Panc1 (cell line): ENCODE results near the gene RHEBL1. TPM values are rescaled to one million over a fixed set of nuclear protein-coding genes. Genes with fewer than 3 reads are reported as not detected.

Source experiments
- ATAC-seq: fragments of 200-7000 bp; cut with Tn5 transposase; 2 replicates; pipeline ENCODE4 v1.9.1; 2020; ENCODE audit warnings: mild to moderate bottlenecking, moderate library complexity
- BruUV-seq: library from RNA; stranded (reverse); fragments of 400-500 nt; replicated peaks from 2 replicates; lab custom pipeline; 2021; lab: Mats Ljungman, UMichigan
- CTCF ChIA-PET: fragments of 300-600 bp; sonication (Branson Sonifier 250); formaldehyde crosslinking; loops from one replicate; lab custom pipeline; 2022; ENCODE audit warnings: antibody characterized with exemption; lab: Charles Lee
- POLR2A ChIA-PET: fragments of 300-600 bp; sonication (Branson Sonifier 250); formaldehyde crosslinking; loops from one replicate; lab custom pipeline; 2022; ENCODE audit warnings: antibody characterized with exemption; lab: Charles Lee
- DNase-seq: peaks from one replicate; pipeline ENCODE4 v3.0.0-alpha.2; 2010; ENCODE audit warnings: low read depth, low spot score
- H3K27ac ChIP-seq: 2 replicates; pipeline ENCODE4 v1.5.1; 2011; ENCODE audit warnings: mild to moderate bottlenecking, low read length, inconsistent platforms
- H3K27me3 ChIP-seq: fragments of 200-500 bp; sonication (Bioruptor generic); 2 replicates; pipeline ENCODE4 v1.6.0; 2014; ENCODE audit warnings: low read length, inconsistent platforms; ENCODE audit not compliant: control insufficient read depth, insufficient read depth
- H3K36me3 ChIP-seq: fragments of 200-500 bp; sonication (Bioruptor generic); 2 replicates; pipeline ENCODE4 v1.5.1; 2014; ENCODE audit warnings: inconsistent platforms, mild to moderate bottlenecking, low read length, moderate library complexity; ENCODE audit not compliant: control insufficient read depth, insufficient read depth
- H3K4me1 ChIP-seq: 2 replicates; pipeline ENCODE4 v1.5.1; 2011; ENCODE audit warnings: inconsistent platforms, mild to moderate bottlenecking, low read length, moderate library complexity; ENCODE audit not compliant: control insufficient read depth, insufficient read depth
- H3K4me3 ChIP-seq, 2 experiments: 2 replicates each; pipeline ENCODE4 v1.5.1; 2011 to 2012; ENCODE audit warnings: low read depth in 2 of 2, low read length in 2 of 2, mild to moderate bottlenecking in 2 of 2, inconsistent platforms in 1 of 2, moderate library complexity in 1 of 2
- H3K9me3 ChIP-seq: fragments of 200-500 bp; sonication (Bioruptor generic); 2 replicates; pipeline ENCODE4 v1.5.1; 2014; ENCODE audit warnings: low read depth, mild to moderate bottlenecking, inconsistent platforms, low read length, moderate library complexity; ENCODE audit not compliant: control insufficient read depth, insufficient read depth
- POLR2AphosphoS5 ChIP-seq: IDR thresholded peaks from 2 replicates; pipeline ENCODE4 v1.6.1; 2012; ENCODE audit warnings: mild to moderate bottlenecking, low read depth, low read length, moderate library complexity
- SIN3A ChIP-seq: IDR thresholded peaks from 2 replicates; pipeline ENCODE4 v1.6.1; 2012; ENCODE audit warnings: low read depth, mild to moderate bottlenecking, low read length, moderate library complexity, borderline replicate concordance; ENCODE audit not compliant: insufficient read depth
- TCF7L2 ChIP-seq: IDR thresholded peaks from 2 replicates; pipeline ENCODE4 v1.6.1; 2011; ENCODE audit warnings: mild to moderate bottlenecking, low read depth, low read length, inconsistent platforms
- in situ Hi-C: cut with HindIII; loops from 2 replicates; pipeline ENCODE4 v1.10.0; 2016; ENCODE audit warnings: low sequenced_read_pairs, low pct_unique_long_range_greater_than_20kb
- intact Hi-C: fragments of 100-400 bp; cut with micrococcal nuclease; formaldehyde crosslinking; loops from one replicate; pipeline ENCODE4 v1.10.0; 2022; ENCODE audit not compliant: unreplicated experiment
- total RNA-seq: library from RNA; stranded (reverse); gene quantifications from one replicate; pipeline ENCODE4 v1.2.1, GENCODE V29; 2021; ENCODE audit not compliant: unreplicated experiment
- TF ChIP-seq, protein P1 (sequence below): fragments of 450-650 bp; IDR thresholded peaks from 2 replicates; pipeline ENCODE4 v1.5.1; 2017; ENCODE audit warnings: mild to moderate bottlenecking
- TF ChIP-seq, protein P2 (sequence below), 2 experiments: IDR thresholded peaks; 2 replicates each; pipeline ENCODE4 v1.6.1; 2011 to 2012; ENCODE audit warnings: low read depth in 2 of 2, control low read depth in 1 of 2, low read length in 1 of 2, mild to moderate bottlenecking in 1 of 2, moderate library complexity in 1 of 2; ENCODE audit not compliant: insufficient read depth in 1 of 2

RHEBL1 gene
- total RNA-seq, 1 experiment from 2014 or later, result 4.7 TPM

DNA sequence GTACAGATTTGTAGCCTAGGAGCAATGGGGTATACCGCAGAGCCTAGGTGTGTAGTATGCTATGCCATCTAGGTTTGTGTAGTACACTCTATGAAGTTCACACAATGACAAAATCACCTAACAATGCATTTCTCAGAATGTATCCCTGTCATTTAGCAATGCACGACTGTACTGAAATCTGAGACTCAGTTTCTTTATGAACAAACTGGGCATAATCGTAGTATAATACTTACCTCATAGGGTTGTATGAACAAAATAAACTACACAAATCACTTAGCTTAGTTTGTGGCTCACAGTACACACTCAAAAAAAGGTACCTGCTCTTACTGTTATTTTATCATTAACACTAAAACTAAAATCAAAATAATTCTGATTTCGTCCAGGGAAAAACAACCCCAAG lies 44.3 kb downstream of the RHEBL1 start:
- no peak for DNase-seq
- H3K9me3 ChIP-seq, result no peaks in the 10 kb centered on the region
- no peak for ATAC-seq
- CTCF ChIA-PET, result no interaction called here
- no peak overlapping the region for H3K4me3 ChIP-seq
- TF ChIP-seq, protein P1, sequence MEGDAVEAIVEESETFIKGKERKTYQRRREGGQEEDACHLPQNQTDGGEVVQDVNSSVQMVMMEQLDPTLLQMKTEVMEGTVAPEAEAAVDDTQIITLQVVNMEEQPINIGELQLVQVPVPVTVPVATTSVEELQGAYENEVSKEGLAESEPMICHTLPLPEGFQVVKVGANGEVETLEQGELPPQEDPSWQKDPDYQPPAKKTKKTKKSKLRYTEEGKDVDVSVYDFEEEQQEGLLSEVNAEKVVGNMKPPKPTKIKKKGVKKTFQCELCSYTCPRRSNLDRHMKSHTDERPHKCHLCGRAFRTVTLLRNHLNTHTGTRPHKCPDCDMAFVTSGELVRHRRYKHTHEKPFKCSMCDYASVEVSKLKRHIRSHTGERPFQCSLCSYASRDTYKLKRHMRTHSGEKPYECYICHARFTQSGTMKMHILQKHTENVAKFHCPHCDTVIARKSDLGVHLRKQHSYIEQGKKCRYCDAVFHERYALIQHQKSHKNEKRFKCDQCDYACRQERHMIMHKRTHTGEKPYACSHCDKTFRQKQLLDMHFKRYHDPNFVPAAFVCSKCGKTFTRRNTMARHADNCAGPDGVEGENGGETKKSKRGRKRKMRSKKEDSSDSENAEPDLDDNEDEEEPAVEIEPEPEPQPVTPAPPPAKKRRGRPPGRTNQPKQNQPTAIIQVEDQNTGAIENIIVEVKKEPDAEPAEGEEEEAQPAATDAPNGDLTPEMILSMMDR, result no peak
- TF ChIP-seq POLR2AphosphoS5 (no peak), TCF7L2 (no peak), SIN3A (no peak)
- TF ChIP-seq, protein P2, sequence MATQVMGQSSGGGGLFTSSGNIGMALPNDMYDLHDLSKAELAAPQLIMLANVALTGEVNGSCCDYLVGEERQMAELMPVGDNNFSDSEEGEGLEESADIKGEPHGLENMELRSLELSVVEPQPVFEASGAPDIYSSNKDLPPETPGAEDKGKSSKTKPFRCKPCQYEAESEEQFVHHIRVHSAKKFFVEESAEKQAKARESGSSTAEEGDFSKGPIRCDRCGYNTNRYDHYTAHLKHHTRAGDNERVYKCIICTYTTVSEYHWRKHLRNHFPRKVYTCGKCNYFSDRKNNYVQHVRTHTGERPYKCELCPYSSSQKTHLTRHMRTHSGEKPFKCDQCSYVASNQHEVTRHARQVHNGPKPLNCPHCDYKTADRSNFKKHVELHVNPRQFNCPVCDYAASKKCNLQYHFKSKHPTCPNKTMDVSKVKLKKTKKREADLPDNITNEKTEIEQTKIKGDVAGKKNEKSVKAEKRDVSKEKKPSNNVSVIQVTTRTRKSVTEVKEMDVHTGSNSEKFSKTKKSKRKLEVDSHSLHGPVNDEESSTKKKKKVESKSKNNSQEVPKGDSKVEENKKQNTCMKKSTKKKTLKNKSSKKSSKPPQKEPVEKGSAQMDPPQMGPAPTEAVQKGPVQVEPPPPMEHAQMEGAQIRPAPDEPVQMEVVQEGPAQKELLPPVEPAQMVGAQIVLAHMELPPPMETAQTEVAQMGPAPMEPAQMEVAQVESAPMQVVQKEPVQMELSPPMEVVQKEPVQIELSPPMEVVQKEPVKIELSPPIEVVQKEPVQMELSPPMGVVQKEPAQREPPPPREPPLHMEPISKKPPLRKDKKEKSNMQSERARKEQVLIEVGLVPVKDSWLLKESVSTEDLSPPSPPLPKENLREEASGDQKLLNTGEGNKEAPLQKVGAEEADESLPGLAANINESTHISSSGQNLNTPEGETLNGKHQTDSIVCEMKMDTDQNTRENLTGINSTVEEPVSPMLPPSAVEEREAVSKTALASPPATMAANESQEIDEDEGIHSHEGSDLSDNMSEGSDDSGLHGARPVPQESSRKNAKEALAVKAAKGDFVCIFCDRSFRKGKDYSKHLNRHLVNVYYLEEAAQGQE (IDR thresholded peaks at IDR 0.05; ENCODE audit: insufficient read depth in 1 of 2, low read depth in 2 of 2, low read length in 1 of 2), result no peak
- intact Hi-C loops (no loop called here), in situ Hi-C loops (no loop called here)
- no peak overlapping the region for H3K27ac ChIP-seq
- no peaks in the 10 kb centered on the region for H3K27me3 ChIP-seq
- POLR2A ChIA-PET, result no interaction called here
- peaks cover 41% of the 10 kb centered on the region for H3K36me3 ChIP-seq
- H3K4me1 ChIP-seq, result 0 out of 2 replicates have a peak, but pooled peaks cover 2% of the 10 kb centered on the region
- no TSS peak for BruUV-seq

DNA sequence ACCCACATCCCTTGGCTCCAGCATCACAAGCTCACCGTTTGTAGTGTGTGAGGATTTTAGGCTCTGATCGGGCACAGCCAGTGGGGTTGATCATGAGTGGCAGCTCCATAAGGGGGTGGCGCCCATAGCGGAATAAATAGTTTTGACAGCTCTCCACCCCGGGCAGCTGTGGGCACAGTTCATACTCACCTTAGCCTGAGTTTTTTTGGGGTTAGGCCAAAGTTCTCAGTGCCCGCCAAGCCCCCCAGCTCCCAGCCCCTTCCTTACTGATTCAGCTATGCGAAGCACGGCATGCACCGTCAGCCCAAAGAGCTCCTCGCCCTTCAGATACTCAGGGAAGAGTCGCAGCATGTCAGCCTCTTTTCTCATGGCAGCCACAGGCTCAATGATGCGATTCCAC lies 45.2 kb downstream of the RHEBL1 start:
- Histone ChIP-seq H3K4me1 (peaks cover 7% of the 10 kb centered on the region), H3K36me3 (peaks cover 41% of the 10 kb centered on the region), H3K9me3 (no peaks in the 10 kb centered on the region), H3K27me3 (no peaks in the 10 kb centered on the region), H3K4me3 (no peak overlapping the region), H3K27ac (no peak overlapping the region)
- TF ChIP-seq POLR2AphosphoS5, result no peak
- in situ Hi-C loops (no loop called here), intact Hi-C loops (no loop called here)
- BruUV-seq, result no TSS peak
- ChIA-PET POLR2A (no interaction called here), CTCF (no interaction called here)
- no peak for DNase-seq
- ATAC-seq, result no peak

DNA sequence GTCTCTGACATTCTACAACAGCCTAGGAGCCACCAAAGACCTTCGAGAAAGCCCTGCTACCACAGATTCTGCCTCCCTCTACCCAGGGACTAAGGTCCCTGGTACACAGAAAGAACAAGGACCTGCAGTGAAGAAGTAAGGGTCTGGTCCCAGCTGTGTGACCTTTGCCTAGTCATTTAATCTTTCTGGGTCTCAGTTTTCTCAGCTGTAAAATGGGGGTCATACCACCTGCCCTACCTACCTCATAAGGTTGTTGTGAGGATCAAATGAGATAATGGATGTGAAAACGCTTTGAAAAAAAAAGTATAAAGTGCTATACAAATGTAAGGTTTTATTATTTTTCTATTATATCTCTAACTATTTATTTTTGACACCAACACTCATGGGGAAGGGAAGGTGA lies 46.0 kb downstream of the RHEBL1 start:
- Histone ChIP-seq H3K4me1 (peaks cover 11% of the 10 kb centered on the region), H3K27ac (no peak overlapping the region), H3K9me3 (no peaks in the 10 kb centered on the region), H3K27me3 (no peaks in the 10 kb centered on the region), H3K4me3 (no peak overlapping the region), H3K36me3 (peaks cover 41% of the 10 kb centered on the region)
- ATAC-seq, result no peak
- in situ Hi-C loops, result no loop called here
- ChIA-PET POLR2A (no interaction called here), CTCF (no interaction called here)
- no TSS peak for BruUV-seq
- DNase-seq, result no peak
- TF ChIP-seq TCF7L2 (no peak), SIN3A (no peak), POLR2AphosphoS5 (no peak)
- TF ChIP-seq, protein P2 (IDR thresholded peaks at IDR 0.05; ENCODE audit: insufficient read depth in 1 of 2, low read depth in 2 of 2, low read length in 1 of 2), result no peak
- TF ChIP-seq, protein P1, result no peak
- intact Hi-C loops, result no loop called here
